HG02981 (cell line): Measurements from ENCODE around the gene CABP1.

ENCODE experiments used
- ATAC-seq: cut with Tn5 transposase; IDR thresholded peaks from one replicate; pipeline ENCODE4 v1.9.1; 2021; ENCODE audit warnings: mild to moderate bottlenecking, moderate library complexity; ENCODE audit not compliant: unreplicated experiment

The CABP1 gene

GRCh38 chr12:120630104-120630892 is 10.1 kb upstream of the CABP1 start:
- ATAC-seq, result no peak

DNA sequence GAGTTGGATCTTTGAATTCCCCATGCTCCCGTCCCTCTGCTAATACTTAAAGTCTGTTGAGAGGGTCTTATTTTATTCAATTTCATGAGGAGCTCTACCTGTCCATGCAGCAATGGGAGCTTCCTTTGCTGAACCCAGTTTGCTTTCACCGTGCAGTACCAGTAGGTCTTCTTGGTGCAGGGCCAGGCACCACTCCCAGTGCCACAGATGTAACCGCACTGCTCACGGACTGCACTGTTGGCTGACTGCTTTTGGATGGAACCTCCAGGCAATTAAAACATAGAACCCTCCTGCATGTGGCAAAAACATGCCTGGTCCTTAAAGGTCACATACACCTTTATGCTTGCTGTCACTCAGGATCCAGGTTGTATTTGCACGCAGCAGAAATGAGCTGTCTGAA is 9.3 kb upstream of the CABP1 start:
- no peak for ATAC-seq

- ATAC-seq, result peak; percentile 50
These were observed 721 bp downstream of the CABP1 start for GRCh38 chr12:120640861-120641833.

- no peak for ATAC-seq
These were observed 1.7 kb downstream of the CABP1 start for GRCh38 chr12:120642121-120642520.

GRCh38 chr12:120642826-120643225 is 2.4 kb downstream of the CABP1 start:
- no peak for ATAC-seq

DNA sequence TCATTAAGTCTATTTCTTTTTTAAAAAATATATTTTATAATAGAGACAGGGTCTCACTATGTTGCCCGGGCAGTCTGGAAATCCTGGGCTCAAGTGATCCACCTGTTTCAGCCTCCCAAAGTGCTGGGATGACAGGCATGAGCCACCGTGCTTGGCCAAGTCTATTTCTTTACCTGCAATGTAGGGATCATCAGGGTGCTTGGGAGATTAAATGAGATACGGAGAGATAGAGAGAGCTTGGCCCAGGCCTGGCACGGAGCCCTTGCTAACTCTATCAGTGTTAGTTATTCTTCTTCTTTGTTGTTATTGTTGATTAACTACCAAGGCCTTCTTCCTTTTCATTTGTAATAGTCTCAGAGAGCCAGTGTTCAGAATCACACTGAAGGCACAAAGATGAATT is 3.1 kb downstream of the CABP1 start:
- no peak for ATAC-seq

- ATAC-seq, result no peak
These were observed 5.6 kb downstream of the CABP1 start for GRCh38 chr12:120646044-120646443.

GRCh38 chr12:120647375-120647755 is 6.9 kb downstream of the CABP1 start:
- no peak for ATAC-seq

DNA sequence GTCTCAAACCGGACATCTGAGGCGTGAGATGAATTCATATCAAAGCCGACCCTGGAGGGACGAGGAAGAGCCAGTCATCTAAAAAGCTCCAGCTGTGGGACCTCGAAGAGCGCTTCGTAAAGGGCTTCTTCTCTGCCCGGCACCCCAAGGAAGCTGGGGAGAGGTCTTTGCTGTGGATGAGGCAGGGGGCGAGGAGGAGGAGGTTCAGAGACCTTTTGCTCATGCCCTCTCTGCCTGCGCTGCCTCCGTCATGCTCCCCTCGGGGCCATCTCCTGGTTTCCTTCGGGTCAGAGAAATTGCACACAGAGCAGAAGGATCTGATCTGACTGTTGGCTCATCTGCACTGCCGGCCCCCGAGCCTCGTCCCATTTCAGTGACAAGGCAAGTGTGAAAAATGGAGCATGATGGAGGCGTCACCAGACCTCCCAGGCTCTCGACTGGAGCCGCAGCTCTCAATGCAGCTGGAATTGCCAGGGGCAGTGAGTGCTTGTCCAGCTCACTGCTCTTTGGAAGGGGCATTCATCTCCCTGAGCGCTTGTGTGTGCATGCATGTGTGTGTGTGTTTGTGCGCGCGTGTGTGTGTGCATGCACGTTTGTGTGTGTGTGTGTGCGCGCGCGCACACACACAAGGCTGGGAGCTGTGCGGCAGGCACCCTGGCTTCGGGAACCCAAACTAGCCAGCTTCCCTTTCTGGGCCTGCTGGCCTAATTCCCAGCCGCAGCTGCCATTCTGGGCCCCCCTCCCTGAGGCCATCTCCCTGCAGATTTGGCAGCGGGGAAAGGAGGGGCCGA is 9.2 kb downstream of the CABP1 start:
- no peak for ATAC-seq

GRCh38 chr12:120650233-120650690 is 9.8 kb downstream of the CABP1 start:
- no peak for ATAC-seq

- no peak for ATAC-seq
These were observed 11.4 kb downstream of the CABP1 start for GRCh38 chr12:120651821-120652220.

DNA sequence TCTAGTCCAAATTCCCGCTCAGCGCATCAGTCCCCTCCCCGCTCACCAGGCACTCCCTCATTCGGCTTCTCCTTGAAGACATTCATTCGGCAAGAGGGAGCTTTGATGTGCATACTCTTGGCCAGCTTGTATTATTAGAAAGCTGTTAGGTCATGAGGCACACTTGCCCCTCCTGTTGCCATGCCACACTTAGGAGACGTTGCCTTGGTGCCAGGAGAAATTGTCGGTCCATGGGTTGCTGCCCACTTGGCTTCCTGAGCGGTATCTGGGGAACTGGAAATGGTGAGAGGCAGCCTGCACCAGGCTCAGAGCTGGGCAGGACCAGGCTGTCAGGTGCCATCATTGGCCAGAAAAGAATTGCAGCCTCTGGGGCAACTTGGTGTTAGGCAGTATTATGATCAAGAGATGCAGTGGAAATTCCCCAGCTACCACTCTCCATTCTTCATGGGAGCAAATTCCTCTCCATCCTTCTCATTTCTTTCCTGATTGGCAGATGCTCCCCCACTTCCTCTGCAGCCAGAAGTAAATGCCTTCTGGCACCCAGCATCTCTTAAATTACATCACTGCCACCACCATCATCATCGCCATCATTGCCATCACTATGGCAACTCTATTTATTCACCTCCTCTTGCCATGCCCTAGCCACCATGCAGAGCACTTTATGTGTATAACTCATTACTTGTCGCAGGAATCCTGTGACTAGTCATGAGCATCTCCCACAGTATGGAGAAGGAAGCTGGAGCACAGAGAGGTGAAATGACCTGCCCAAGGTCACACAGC is 12.4 kb downstream of the CABP1 start:
- ATAC-seq, result no peak

DNA sequence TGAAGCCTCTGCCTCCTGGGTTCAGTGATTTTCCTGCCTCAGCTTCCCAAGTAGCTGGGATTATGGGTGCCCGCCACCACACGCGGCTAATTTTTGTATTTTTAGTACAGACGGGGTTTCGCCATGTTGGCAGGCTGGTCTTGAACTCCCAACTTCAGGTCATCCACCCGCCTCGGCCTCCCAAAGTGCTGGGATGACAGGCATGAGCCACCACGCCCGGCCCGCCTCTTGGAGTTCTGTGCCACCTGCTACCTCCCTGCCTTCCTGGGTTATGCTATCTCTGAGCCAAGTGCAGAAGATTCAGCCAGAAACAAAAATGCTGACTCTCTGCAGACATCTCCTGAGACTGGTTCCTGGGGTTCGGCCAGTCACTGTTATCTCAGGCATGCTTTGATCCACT is 13.2 kb downstream of the CABP1 start:
- ATAC-seq, result no peak

- no peak for ATAC-seq
These were observed 14.2 kb downstream of the CABP1 start for GRCh38 chr12:120654656-120655055.

- no peak for ATAC-seq
These were observed 15.6 kb downstream of the CABP1 start for GRCh38 chr12:120656008-120656407.

GRCh38 chr12:120658286-120659150 is 18.1 kb downstream of the CABP1 start:
- no peak for ATAC-seq

- ATAC-seq, result no peak
These were observed 18.7 kb downstream of the CABP1 start for GRCh38 chr12:120659151-120659525.

- no peak for ATAC-seq
These were observed 21.0 kb downstream of the CABP1 start for GRCh38 chr12:120661432-120661831.

DNA sequence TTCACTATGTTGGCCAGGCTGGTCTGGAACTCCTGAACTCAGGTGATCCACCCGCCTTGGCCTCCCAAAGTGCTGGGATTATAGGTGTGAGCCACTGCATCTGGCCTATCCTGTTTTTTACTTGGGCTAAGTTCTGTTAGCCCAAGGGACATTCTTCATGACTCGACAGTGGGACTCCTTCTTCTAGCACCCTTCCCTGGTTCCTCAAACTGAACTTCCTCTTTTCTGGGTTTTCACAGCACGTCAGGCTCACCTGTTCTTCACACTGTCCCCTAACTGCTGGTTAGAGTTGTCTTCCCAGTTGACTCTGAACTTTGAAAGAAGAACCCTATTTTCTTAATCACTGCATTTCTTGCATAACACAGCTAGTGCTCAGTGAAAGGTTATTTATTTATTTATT is 22.5 kb downstream of the CABP1 start:
- no peak for ATAC-seq
